H1 (cell line): Measurements from ENCODE around the gene FHIT. TPM values are rescaled to one million over a fixed set of nuclear protein-coding genes. Genes with fewer than 3 reads are reported as not detected.

Source experiments
- CTCF ChIA-PET: fragments of 300-600 bp; sonication (Branson Sonifier 250); formaldehyde crosslinking; loops from one replicate; lab custom pipeline; 2021; ENCODE audit not compliant: partially characterized antibody; lab: Charles Lee
- POLR2A ChIA-PET: fragments of 300-600 bp; sonication (Branson Sonifier 250); formaldehyde crosslinking; loops from one replicate; lab custom pipeline; 2021; ENCODE audit warnings: inconsistent platforms; ENCODE audit not compliant: partially characterized antibody; lab: Charles Lee
- DNase-seq, 2 experiments: peaks; one replicate each; pipeline versions ENCODE4 v3.0.0 to v3.0.0-alpha.2; 2010 to 2022; ENCODE audit warnings: low spot score in 2 of 2, low read depth in 1 of 2, mixed read lengths in 1 of 2
- FAIRE-seq: peaks from 2 replicates; lab custom pipeline; 2011; peaks lifted over from hg19 to GRCh38; lab: Jason Lieb, UNC
- H2AFZ ChIP-seq: 2 replicates; pipeline ENCODE4 v1.8.1; 2012; ENCODE audit warnings: low read length, inconsistent platforms
- H2AK5ac ChIP-seq: 2 replicates; pipeline ENCODE4 v1.6.1; 2013; ENCODE audit warnings: low read depth, low read length
- H2BK120ac ChIP-seq: replicated peaks from 2 replicates; pipeline ENCODE3; 2013; ENCODE audit warnings: low read depth, low read length, inconsistent platforms
- H2BK12ac ChIP-seq: 2 replicates; pipeline ENCODE4 v1.6.1; 2013; ENCODE audit warnings: low read depth, low read length
- H2BK15ac ChIP-seq: 2 replicates; pipeline ENCODE4 v1.6.1; 2013; ENCODE audit warnings: low read length
- H2BK20ac ChIP-seq: 2 replicates; pipeline ENCODE4 v1.6.1; 2013; ENCODE audit warnings: low read length
- H2BK5ac ChIP-seq: 2 replicates; pipeline ENCODE4 v1.6.1; 2013; ENCODE audit warnings: low read depth, low read length
- H3K14ac ChIP-seq: 2 replicates; pipeline ENCODE4 v1.6.1; 2013; ENCODE audit warnings: inconsistent platforms; ENCODE audit not compliant: insufficient read length
- H3K18ac ChIP-seq: 2 replicates; pipeline ENCODE4 v1.6.1; 2013; ENCODE audit warnings: low read length; ENCODE audit errors: extremely low read depth
- H3K23ac ChIP-seq: 2 replicates; pipeline ENCODE4 v1.6.1; 2013; ENCODE audit warnings: inconsistent platforms; ENCODE audit not compliant: insufficient read length
- H3K23me2 ChIP-seq: 2 replicates; pipeline ENCODE4 v1.6.1; 2013; ENCODE audit warnings: low read depth, low read length
- H3K27ac ChIP-seq: 2 replicates; pipeline ENCODE4 v1.6.1; 2011; ENCODE audit warnings: low read depth, low read length, inconsistent platforms
- H3K27me3 ChIP-seq, 4 experiments: replicated peaks in 1 of 4; 1 replicate in 1 of 4; 2 replicates in 3 of 4; pipeline versions ENCODE4 v1.6.1 to v1.8.1; 2011 to 2013; ENCODE audit warnings: low read length in 3 of 4, mild to moderate bottlenecking in 3 of 4, inconsistent platforms in 2 of 4, mixed read lengths in 2 of 4, moderate library complexity in 1 of 4; ENCODE audit not compliant: control insufficient read depth in 3 of 4, insufficient read depth in 3 of 4; ENCODE audit errors: extremely low read depth in 1 of 4
- H3K36me3 ChIP-seq, 4 experiments: 2 replicates each; pipeline versions ENCODE4 v1.6.1 to v1.8.1; 2011 to 2013; ENCODE audit warnings: mild to moderate bottlenecking in 4 of 4, low read length in 3 of 4, moderate library complexity in 2 of 4, control low read depth in 1 of 4, inconsistent platforms in 1 of 4; ENCODE audit not compliant: insufficient read depth in 4 of 4, control insufficient read depth in 2 of 4
- H3K4ac ChIP-seq: replicated peaks from 2 replicates; pipeline ENCODE3; 2013; ENCODE audit warnings: low read length, low read depth, mixed read lengths, inconsistent platforms; ENCODE audit not compliant: insufficient read length
- H3K4me1 ChIP-seq, 4 experiments: replicated peaks in 1 of 4; 1 replicate in 1 of 4; 2 replicates in 3 of 4; pipeline versions ENCODE4 v1.6.1 to v1.8.1; 2011 to 2013; ENCODE audit warnings: low read length in 3 of 4, inconsistent platforms in 2 of 4, mixed read lengths in 1 of 4; ENCODE audit not compliant: insufficient read depth in 4 of 4, control insufficient read depth in 3 of 4
- H3K4me2 ChIP-seq, 2 experiments: 2 replicates each; pipeline versions ENCODE4 v1.6.1 to v1.8.1; 2011 to 2013; ENCODE audit warnings: low read depth in 2 of 2, low read length in 2 of 2, control low read depth in 1 of 2, inconsistent platforms in 1 of 2, mild to moderate bottlenecking in 1 of 2; ENCODE audit not compliant: insufficient read depth in 1 of 2
- H3K4me3 ChIP-seq, 4 experiments: fragments of 200-600, 300-600 bp in 1 of 4; sonication (generic), shearing (Covaris generic), sonication (Bioruptor Twin) in 1 of 4; 2 replicates each; pipeline versions ENCODE4 v1.5.1 to v1.8.1; 2011 to 2016; ENCODE audit warnings: low read length in 4 of 4, low read depth in 3 of 4, control low read depth in 2 of 4, inconsistent platforms in 2 of 4, mild to moderate bottlenecking in 2 of 4, mixed read lengths in 1 of 4, moderate library complexity in 1 of 4; ENCODE audit not compliant: insufficient read depth in 2 of 4; ENCODE audit errors: extremely low read depth in 1 of 4
- H3K56ac ChIP-seq: replicated peaks from 2 replicates; pipeline ENCODE3; 2013; ENCODE audit warnings: low read depth, mild to moderate bottlenecking, mixed read lengths, low read length, inconsistent platforms; ENCODE audit not compliant: insufficient read length
- H3K79me1 ChIP-seq: 2 replicates; pipeline ENCODE4 v1.6.1; 2013; ENCODE audit warnings: low read depth, low read length, control low read depth
- H3K79me2 ChIP-seq, 2 experiments: 2 replicates each; pipeline versions ENCODE4 v1.6.1 to v1.8.1; 2012 to 2013; ENCODE audit warnings: low read length in 2 of 2, mild to moderate bottlenecking in 2 of 2, inconsistent platforms in 1 of 2; ENCODE audit not compliant: insufficient read depth in 2 of 2, control insufficient read depth in 1 of 2
- H3K9ac ChIP-seq, 4 experiments: replicated peaks in 1 of 4; 1 replicate in 1 of 4; 2 replicates in 3 of 4; pipeline versions ENCODE4 v1.6.1 to v1.8.1; 2011 to 2013; ENCODE audit warnings: low read depth in 3 of 4, low read length in 3 of 4, control low read depth in 2 of 4, mild to moderate bottlenecking in 2 of 4, moderate library complexity in 2 of 4, inconsistent platforms in 1 of 4; ENCODE audit errors: extremely low read depth in 1 of 4
- H3K9me3 ChIP-seq, 2 experiments: 2 replicates each; pipeline versions ENCODE4 v1.6.1 to v1.8.1; 2012 to 2013; ENCODE audit warnings: mild to moderate bottlenecking in 2 of 2, moderate library complexity in 2 of 2, control low read depth in 1 of 2, inconsistent platforms in 1 of 2, low read depth in 1 of 2, low read length in 1 of 2, mixed read lengths in 1 of 2; ENCODE audit not compliant: insufficient read depth in 2 of 2
- H4K20me1 ChIP-seq, 2 experiments: replicated peaks in 1 of 2; 2 replicates each; pipeline versions ENCODE3 to v1.8.1; 2011 to 2013; ENCODE audit warnings: inconsistent platforms in 2 of 2, low read length in 2 of 2, mild to moderate bottlenecking in 1 of 2; ENCODE audit not compliant: insufficient read depth in 2 of 2, control insufficient read depth in 1 of 2
- H4K5ac ChIP-seq: 2 replicates; pipeline ENCODE4 v1.6.1; 2013; ENCODE audit warnings: low read length, low read depth, mixed read lengths, inconsistent platforms; ENCODE audit not compliant: insufficient read length
- H4K8ac ChIP-seq: 2 replicates; pipeline ENCODE4 v1.8.0; 2013; ENCODE audit warnings: mild to moderate bottlenecking, moderate library complexity, low read length, inconsistent platforms; ENCODE audit not compliant: insufficient read depth; ENCODE audit errors: extremely low read depth
- H4K91ac ChIP-seq: replicated peaks from 2 replicates; pipeline ENCODE3; 2013; ENCODE audit warnings: low read length, mixed read lengths, inconsistent platforms; ENCODE audit not compliant: insufficient read length
- ASH2L ChIP-seq: fragments of 200-600, 300-600 bp; sonication (generic); IDR thresholded peaks from one replicate; pipeline ENCODE4 v1.7.1; 2017; ENCODE audit warnings: low read length
- BACH1 ChIP-seq: IDR thresholded peaks from 2 replicates; pipeline ENCODE4 v1.6.1; 2012; ENCODE audit warnings: low read length, improper control_type of control experiment
- CHD2 ChIP-seq: IDR thresholded peaks from 2 replicates; pipeline ENCODE4 v1.6.1; 2012; ENCODE audit warnings: low read length, improper control_type of control experiment
- KDM5A ChIP-seq: fragments of 200-600 bp; IDR thresholded peaks from 2 replicates; pipeline ENCODE4 v1.7.1; 2012; ENCODE audit warnings: mild to moderate bottlenecking, low read length, inconsistent platforms, mixed read lengths
- RBBP5 ChIP-seq: IDR thresholded peaks from 2 replicates; pipeline ENCODE4 v1.7.1; 2012; ENCODE audit warnings: low read depth, mild to moderate bottlenecking, inconsistent platforms, low read length, moderate library complexity, borderline replicate concordance
- RNF2 ChIP-seq: fragments of 200-900, 300-1000 bp; sonication (generic); IDR thresholded peaks from 2 replicates; pipeline ENCODE4 v1.7.1; 2016; ENCODE audit warnings: borderline replicate concordance, low read depth, mild to moderate bottlenecking, antibody characterized with exemption, low read length; ENCODE audit not compliant: poor library complexity, severe bottlenecking; ENCODE audit errors: missing control alignments
- RXRA ChIP-seq: IDR thresholded peaks from 2 replicates; pipeline ENCODE4 v1.6.1; 2011; ENCODE audit warnings: low read depth, mild to moderate bottlenecking, low read length, moderate library complexity; ENCODE audit not compliant: insufficient read depth
- SIN3A ChIP-seq, 2 experiments: IDR thresholded peaks in 1 of 2; conservative IDR thresholded peaks in 1 of 2; 2 replicates each; pipeline ENCODE4 v1.6.1; 2011 to 2012; ENCODE audit warnings: low read length in 2 of 2, improper control_type of control experiment in 1 of 2, low read depth in 1 of 2, mild to moderate bottlenecking in 1 of 2
- SP1 ChIP-seq: IDR thresholded peaks from 2 replicates; pipeline ENCODE4 v1.6.1; 2011; ENCODE audit warnings: low read depth, low read length
- SUZ12 ChIP-seq: fragments of 200-600 bp; sonication (generic); IDR thresholded peaks from 2 replicates; pipeline ENCODE4 v1.6.1; 2012; ENCODE audit warnings: mild to moderate bottlenecking, inconsistent platforms, low read length, moderate library complexity, mixed read lengths
- TAF7 ChIP-seq: optimal IDR thresholded peaks from 2 replicates; pipeline ENCODE3; 2011; ENCODE audit warnings: low read depth, mild to moderate bottlenecking, inconsistent platforms, low read length, moderate library complexity, borderline replicate concordance
- TBP ChIP-seq: IDR thresholded peaks from 2 replicates; pipeline ENCODE4 v1.6.1; 2011; ENCODE audit warnings: low read depth, low read length, improper control_type of control experiment
- USF2 ChIP-seq: IDR thresholded peaks from 2 replicates; pipeline ENCODE4 v1.6.1; 2011; ENCODE audit warnings: low read length, improper control_type of control experiment
- WGBS, 2 experiments: shearing (Covaris generic) in 1 of 2; methylation state at CpG; one replicate each; pipeline versions ENCODE4 v1.1.6 to v1.1.7; 2013 to 2015; ENCODE audit warnings: low lambda C conversion rate in 2 of 2, mixed read lengths in 2 of 2, inconsistent platforms in 1 of 2, low coverage in 1 of 2, missing lambda C conversion rate in 1 of 2; ENCODE audit not compliant: insufficient replicate concordance in 2 of 2, insufficient coverage in 1 of 2, insufficient read length in 1 of 2; ENCODE audit errors: extremely low coverage in 1 of 2, missing lambda C conversion rate in 1 of 2; 5-methylcytosine and 5-hydroxymethylcytosine counted together
- polyA plus RNA-seq, 7 experiments: library from polyadenylated mRNA; depleted of rRNA in 3 of 7; stranded (reverse) in 5 of 7; unstranded in 2 of 7; fragments of >200 nt in 5 of 7; fragments of 200-250 nt in 2 of 7; gene quantifications; 1 replicate in 5 of 7; 2 replicates in 1 of 7; 4 replicates in 1 of 7; pipeline versions ENCODE4 v1.2.1 to v1.2.3, GENCODE V29; 2011 to 2013; ENCODE audit warnings: missing spikeins in 2 of 7, mixed read lengths in 2 of 7
- total RNA-seq: library from RNA; stranded (reverse); fragmentation: NEBNext Ultra II Directional; extraction: Animal tissue kit (Norgen Biotek cat#: 25700); gene quantifications from 2 replicates; pipeline ENCODE4 v1.2.1, GENCODE V29; 2021

FHIT gene
- total and polyA plus RNA-seq, 2 of the 8 experiments (the other 6 are each of a cell fraction or from before 2014, with no cell fraction given), result 1.2 to 3.2 TPM

- H2AK5ac ChIP-seq, result no peak overlapping the region
- no peak overlapping the region for H3K4me2 ChIP-seq
- H3K18ac ChIP-seq, result no peak overlapping the region
- H3K23me2 ChIP-seq, result no peaks in the 10 kb centered on the region
- no peak overlapping the region for H2BK120ac ChIP-seq
- no peak overlapping the region for H3K9ac ChIP-seq
- CTCF ChIA-PET, result interaction anchor here (1.7 kb wide), 1 partner anchor 77 kb away, joined by 3 read pairs; no protein-coding TSS in a partner anchor
- H2BK5ac ChIP-seq, result no peak overlapping the region
- H3K4me1 ChIP-seq, result no peaks in the 10 kb centered on the region
- DNase-seq, result no peak
- no peak overlapping the region for H2AFZ ChIP-seq
- no peak overlapping the region for H3K56ac ChIP-seq
- H4K5ac ChIP-seq, result no peak overlapping the region
- no peak overlapping the region for H2BK15ac ChIP-seq
- POLR2A ChIA-PET, result interaction anchor here (0.6 kb wide), 1 partner anchor 186 kb away, joined by 3 read pairs; no protein-coding TSS in a partner anchor
- H3K79me2 ChIP-seq, result no peaks in the 10 kb centered on the region
- H3K14ac ChIP-seq, result no peak overlapping the region
- no peak overlapping the region for H4K91ac ChIP-seq
- no peak overlapping the region for H3K4ac ChIP-seq
- peaks cover 0 to 9% of the 10 kb centered on the region in 2 experiments; a peak in 2 of 4 replicates for H3K9me3 ChIP-seq
- H3K4me3 ChIP-seq, result no peak overlapping the region
- H3K27me3 ChIP-seq, result no peaks in the 10 kb centered on the region
- H2BK20ac ChIP-seq, result no peak overlapping the region
- no peaks in the 10 kb centered on the region for H3K79me1 ChIP-seq
- no peak overlapping the region for H3K27ac ChIP-seq
- no peak overlapping the region for H3K23ac ChIP-seq
- no peak overlapping the region for H4K8ac ChIP-seq
- no peak overlapping the region for H2BK12ac ChIP-seq
- no peak for FAIRE-seq
- H4K20me1 ChIP-seq, result no peaks in the 10 kb centered on the region
- WGBS, 2 experiments, result 81% methylated on average over 2 of the region's 2 CpGs; no CpG with 5 or more reads in 1 of the 2 experiments
- H3K36me3 ChIP-seq, result no peaks in the 10 kb centered on the region; a peak in 1 of 8 replicates
- TF ChIP-seq TAF7 (no peak), RXRA (no peak), SIN3A (conservative IDR thresholded peaks at IDR 0.05 in 1 of 2, IDR thresholded peaks at IDR 0.05 in 1 of 2; ENCODE audit: low read depth in 1 of 2, low read length in 2 of 2) (no peak), CHD2 (no peak), RNF2 (no peak), RBBP5 (no peak), TBP (no peak), USF2 (no peak), BACH1 (no peak), KDM5A (no peak), ASH2L (no peak), SP1 (no peak), SUZ12 (no peak)
These were observed 319.1 kb downstream of the FHIT start for GRCh38 chr3:60932170-60932569.
